GM21381 (cell line): ENCODE results near the gene TESK1.
"Not testable (repeated sequence)": the region's sequence is repeated elsewhere in the genome, so short reads cannot be mapped to it uniquely, and the experiment has no call there.

Experiments used
- ATAC-seq: cut with Tn5 transposase; IDR thresholded peaks from one replicate; pipeline ENCODE4 v1.9.1; 2021; ENCODE audit warnings: mild to moderate bottlenecking, moderate library complexity; ENCODE audit not compliant: unreplicated experiment

Gene TESK1

GRCh38 chr9:35579659-35580227 lies 25.3 kb upstream of the TESK1 start:
- ATAC-seq = not testable (repeated sequence)

DNA sequence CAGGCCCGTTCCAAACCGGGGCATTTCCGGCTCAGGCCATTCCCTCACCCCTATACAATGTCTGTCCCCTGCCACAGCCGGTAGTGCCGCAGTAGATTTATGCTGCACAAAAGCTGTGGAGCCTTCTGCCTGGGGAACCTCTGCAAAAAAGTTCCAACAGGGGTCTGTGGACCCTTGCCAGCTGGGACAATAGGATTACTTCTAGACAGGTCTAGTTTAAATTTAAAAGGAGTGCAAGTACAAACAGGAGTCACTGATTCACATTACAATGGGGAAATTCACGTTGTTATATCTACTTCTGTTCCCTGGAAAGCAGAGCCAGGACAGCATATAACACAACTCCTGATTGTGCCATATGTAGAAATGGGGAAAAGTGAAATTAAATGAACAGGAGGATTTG lies 21.5 kb upstream of the TESK1 start:
- not testable (repeated sequence) for ATAC-seq

GRCh38 chr9:35584681-35585080 lies 20.4 kb upstream of the TESK1 start:
- ATAC-seq = not testable (repeated sequence)

GRCh38 chr9:35588506-35588905 lies 16.6 kb upstream of the TESK1 start:
- not testable (repeated sequence) for ATAC-seq

GRCh38 chr9:35593581-35593980 lies 11.5 kb upstream of the TESK1 start:
- ATAC-seq = no peak

GRCh38 chr9:35594471-35594870 lies 10.6 kb upstream of the TESK1 start:
- ATAC-seq = no peak

GRCh38 chr9:35596907-35597306 lies 8.2 kb upstream of the TESK1 start:
- not testable (repeated sequence) for ATAC-seq

DNA sequence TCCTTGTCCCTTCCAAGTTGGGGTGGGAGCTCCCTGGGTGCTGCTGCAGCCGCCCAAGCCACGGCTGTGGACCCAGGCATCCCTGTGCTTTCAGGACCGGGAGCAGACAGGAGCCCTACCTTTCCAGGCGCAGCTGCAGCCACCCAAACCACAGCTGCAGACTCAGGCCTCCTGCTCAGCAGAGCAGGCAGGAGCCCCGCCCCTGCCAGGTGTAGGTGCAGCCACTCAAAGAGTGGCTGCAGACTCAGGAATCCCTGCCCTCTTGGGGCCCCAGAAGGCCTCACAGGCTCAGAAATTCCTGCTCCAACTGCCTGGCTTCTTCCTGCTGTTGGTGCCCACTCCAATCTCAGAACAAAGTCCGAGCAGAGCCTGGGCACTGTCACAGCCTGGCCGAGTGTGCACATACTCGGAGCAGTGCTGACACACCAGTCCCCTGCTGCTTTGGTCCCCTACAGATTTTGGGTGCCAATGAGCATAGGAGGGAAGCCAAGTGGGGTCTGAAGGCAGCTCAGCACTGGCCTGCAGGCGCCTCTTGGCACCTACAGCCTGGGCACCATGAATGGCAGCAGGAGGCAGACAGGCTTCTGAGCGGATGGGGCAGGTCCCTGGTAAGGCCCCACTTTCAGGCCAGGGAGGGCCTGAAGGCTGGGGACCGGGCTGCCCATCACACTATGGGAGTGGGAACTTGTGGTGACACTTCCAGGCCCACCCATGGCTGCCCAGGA lies 6.0 kb upstream of the TESK1 start:
- ATAC-seq = no peak

- no peak for ATAC-seq
Observed at GRCh38 chr9:35599763-35600604, 5.1 kb upstream of the TESK1 start.

GRCh38 chr9:35603506-35603985 lies 1.5 kb upstream of the TESK1 start:
- no peak for ATAC-seq

DNA sequence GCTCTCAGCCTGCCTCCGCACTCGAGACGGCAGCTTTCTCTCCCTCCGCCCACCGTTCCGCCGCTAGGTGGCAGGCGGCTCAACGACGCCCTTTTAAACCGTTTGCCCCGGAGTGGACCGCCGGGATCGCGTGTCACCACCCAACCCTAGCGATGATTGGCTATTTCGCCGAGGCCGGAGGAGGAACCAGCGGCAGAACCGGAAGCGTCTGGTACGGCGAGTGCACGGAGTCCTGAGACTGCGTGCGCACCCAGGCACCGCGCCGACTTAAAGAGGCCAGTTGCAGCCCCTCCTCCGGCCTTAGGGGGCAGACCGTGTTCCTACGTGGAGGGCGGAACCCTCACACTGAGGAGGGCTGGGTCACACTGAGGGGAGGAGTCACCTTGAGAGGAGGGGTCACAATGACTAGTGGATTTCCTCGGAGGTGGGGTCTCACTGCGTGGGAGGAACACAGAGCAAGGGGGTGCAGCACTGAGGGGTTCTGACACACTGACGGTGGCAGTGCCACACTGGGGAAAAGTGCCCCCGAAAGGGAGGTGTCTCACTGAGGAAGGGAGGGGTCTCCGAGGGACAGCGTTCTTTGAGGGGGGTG lies 980 bp upstream of the TESK1 start:
- peak; percentile 81 for ATAC-seq

- peak; percentile 6 for ATAC-seq
Observed at GRCh38 chr9:35605351-35606137, 482 bp downstream of the TESK1 start.

GRCh38 chr9:35606138-35606504 lies 1.1 kb downstream of the TESK1 start:
- ATAC-seq = no peak

DNA sequence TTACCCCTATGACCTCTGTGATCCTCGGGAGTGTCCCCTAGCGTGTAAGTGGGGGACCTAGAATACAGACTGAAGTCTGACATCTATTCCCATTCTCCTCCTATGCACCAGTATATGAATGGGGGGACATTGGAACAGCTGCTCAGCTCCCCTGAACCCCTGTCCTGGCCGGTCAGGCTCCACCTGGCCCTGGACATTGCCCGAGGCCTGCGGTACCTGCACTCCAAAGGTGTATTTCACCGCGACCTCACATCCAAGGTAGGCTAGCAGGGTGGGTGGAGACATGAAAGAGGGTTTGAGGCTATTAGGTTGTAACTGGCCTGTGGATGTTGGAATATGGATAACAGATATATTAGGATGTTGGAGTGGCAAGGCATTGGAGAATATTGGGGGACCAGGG lies 1.7 kb downstream of the TESK1 start:
- ATAC-seq = no peak

DNA sequence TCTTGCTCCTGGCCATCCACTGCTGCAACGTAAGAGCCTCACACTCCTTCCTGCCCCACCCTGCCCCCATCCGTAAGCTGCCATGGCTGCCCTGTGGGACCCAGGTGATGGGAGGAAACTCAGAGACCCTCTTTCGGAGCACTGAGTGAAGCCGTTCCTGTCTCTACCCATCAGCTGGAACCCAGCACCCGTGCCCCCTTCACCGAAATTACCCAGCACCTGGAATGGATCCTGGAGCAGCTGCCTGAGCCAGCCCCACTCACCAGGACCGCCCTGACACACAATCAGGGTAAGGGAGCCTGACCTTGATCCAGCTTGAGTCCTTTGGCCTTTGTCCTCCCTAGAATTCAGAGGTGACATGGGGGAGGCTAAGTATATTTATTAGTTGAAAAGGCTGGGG lies 3.2 kb downstream of the TESK1 start:
- ATAC-seq = no peak

- ATAC-seq = no peak
Observed at GRCh38 chr9:35609001-35609819, 4.1 kb downstream of the TESK1 start.

GRCh38 chr9:35609820-35610163 lies 4.7 kb downstream of the TESK1 start:
- ATAC-seq = no peak

DNA sequence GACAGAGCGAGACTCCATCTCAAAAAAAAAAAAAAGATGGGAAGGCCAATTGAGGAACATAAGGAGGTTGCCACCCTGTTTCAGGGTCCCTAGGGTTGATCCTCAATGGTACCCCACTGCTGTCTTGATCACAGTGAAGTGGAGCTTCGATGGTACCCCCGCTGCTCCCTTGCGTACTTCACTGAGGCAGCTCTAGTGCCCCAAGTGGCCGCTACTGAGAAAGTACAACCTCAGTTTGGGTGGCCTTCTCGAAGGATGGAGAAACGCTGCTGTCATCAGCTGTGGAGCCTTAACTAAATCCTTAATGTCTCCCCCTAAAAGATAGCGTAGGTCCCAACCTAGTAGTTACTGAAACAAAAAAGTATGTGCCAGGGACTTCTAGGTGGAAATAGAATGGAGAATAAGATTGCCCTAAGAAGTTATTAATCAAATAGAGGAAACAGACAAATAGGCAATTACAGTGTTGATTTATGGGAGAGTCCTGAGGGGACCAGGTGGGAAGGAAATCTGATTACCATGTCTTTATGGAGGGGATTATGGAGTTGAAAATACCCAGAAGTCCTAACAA lies 6.3 kb downstream of the TESK1 start:
- no peak for ATAC-seq

DNA sequence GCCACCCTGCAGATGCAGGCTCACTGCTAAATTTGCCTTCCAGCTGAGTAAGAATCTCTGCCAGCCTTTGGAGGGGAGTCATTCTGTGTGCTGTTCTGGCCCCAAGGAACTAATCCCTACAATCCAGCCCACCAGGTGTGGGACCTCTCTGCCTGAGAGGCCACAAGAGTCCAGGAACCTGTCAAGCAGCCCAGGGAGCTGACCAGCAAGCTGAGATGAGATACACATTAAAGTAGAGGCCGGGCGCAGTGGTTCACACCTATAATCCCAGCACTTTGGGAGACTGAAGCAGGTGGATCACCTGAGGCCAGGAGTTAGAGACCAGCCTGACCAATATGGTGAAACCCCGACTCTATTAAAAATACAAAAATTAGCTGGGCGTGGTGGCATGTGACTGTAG lies 7.0 kb downstream of the TESK1 start:
- not testable (repeated sequence) for ATAC-seq

- ATAC-seq = no peak
Observed at GRCh38 chr9:35612843-35613242, 7.8 kb downstream of the TESK1 start.
